Fibroblast of gingiva (primary cell): Measurements from ENCODE around the gene POU3F1.
"Not testable (repeated sequence)": the region's sequence is repeated elsewhere in the genome, so short reads cannot be mapped to it uniquely, and the experiment has no call there.

Source experiments
- DNase-seq: peaks from one replicate; pipeline ENCODE4 v3.0.0-alpha.2; 2011; ENCODE audit warnings: low read depth

POU3F1 gene

DNA sequence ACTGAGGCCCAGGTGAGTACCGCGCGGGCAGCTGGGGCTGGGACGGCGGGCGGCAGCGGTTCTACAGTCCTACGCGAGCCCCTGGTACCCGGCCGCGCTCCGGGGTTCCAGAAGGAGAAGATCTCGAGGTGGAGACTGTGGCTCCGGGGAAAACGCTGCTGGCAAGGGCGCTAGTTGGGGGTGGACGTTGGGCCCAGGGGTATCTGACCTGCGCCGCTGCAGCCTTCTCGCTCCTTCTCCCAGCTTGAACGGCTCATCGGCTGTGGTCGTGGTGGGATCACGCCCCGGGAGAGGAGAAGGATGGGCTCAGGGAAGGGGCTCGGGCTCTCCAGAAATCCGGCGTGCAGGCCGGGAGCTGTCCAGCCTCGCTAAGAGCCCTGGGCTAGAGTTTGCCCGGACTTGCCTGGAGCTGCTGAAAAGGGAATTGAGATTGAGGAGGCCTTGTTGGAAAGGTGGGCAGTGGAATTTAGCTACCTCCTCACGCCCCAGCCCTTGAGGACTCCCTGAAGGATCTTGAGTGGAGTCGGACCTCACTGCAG is 1.1 kb upstream of the POU3F1 start:
- DNase-seq: no peak

DNA sequence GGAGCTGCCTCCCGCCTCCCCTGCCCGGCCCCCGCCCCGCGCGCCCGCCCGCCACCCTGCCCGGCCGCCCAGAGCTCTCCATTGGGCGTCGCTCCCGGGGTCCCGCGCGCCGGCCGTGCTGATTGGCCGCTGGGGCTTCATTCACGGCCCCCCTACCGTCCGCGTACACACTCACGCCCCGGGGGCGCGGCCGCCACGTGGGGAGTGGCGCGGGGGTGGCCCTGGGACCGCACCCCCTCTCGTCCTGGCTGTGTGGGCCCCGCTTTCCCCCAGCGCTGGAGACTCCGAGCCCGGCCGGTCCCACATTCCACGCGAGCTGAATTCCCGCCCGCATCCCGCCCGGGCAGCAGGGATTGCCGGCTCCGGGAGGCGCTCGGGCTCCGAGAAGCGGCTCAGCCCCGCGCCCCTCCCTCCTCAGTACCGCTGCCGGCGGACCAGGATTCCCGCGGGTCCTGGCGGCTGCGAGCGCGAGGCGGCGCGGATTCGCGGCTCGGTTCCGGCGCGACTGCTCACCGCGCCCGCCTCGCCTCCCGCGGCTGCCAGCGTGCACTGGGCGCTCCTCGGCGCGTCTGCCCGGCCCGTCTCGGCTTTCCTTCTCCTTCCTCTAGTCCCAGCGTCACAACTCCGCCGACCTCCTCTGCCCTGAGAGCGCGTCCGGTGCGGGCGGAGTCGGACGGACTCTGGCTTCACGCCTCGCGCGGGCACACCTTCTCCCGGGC is 450 bp upstream of the POU3F1 start:
- peak; percentile 73 for DNase-seq

DNA sequence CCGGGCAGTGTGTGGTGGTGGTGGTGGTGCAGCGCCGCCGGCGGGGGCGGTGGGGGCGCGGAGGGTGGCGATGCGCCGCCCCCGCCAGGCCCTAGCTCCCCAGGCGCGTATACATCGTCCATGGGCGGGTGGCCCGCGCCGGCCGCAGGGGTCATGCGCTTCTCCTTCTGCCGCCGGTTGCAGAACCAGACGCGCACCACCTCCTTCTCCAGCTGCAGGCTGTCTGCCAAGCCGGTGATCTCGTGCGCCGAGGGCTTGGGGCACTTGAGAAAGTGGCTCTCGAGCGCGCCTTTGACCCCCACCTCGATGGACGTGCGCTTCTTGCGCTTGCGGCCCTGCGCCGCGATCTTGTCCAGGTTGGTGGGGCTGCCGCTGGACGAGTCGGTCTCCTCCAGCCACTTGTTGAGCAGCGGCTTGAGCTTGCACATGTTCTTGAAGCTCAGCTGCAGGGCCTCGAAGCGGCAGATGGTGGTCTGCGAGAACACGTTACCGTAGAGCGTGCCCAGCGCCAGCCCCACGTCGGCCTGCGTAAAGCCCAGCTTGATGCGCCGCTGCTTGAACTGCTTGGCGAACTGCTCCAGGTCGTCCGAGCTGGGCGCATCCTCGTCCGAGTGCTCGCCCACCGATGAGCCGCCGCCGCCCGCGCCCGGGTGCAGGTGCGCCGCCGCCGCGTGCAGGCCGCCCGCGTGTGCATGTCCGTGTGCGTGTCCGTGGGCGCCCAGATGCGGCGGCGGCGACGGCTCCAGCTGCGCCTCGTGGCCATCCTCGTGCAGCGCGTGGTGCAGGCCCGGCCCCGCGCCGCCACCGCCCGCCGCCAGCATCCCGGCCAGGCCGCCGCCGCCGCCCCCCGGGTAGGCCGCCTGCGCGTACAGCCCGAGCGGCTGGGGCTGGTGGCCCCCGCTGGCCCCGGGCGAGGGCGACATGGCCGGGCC is 926 bp downstream of the POU3F1 start:
- DNase-seq: no peak

DNA sequence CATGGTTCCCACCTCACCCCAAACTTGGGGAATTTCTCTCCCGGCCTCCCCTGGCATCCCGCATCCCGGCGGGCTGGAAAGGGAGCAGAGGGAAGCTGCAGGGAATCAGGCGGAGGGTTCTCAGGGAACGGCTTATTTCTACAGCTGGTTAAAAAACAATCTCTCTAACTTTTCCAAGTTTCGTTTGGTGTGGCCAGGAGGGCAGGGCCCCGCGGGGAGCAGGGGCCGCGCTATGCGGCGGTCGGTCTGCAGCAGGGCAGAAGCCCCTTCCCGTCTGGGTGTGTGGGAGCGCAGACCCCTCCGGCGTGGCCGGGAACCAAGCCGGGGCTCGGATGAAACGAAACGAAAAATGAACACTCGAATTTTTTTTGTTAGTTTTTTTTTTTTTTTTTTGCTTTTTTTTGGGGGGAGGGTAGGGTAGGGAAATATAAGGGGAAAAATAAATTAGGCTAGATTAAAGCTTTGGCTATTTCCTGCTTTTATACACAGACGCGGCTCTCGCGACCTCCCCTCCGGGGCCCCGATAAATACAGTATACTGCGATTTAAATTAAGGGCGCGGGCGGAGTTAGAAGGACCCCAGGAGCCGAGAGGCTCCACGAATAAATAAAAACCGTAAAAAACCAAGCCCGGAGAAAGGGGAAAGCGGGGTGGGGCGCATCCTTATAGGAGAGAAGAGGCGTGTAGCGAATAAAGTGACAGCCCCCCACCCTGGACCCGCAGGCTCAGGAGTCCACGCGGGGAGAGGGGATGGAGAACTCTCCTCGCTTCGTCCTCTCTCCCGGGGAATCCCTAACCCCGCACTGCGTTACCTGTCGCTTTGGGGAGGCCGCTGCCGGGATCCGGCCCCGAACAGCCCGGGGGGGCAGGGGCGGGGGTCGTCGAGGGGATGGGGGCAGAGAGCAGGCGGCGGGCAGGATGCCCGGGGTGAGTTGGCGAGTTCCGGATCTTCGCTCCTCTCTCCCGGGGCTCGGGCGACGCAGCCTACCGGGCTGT is 2.1 kb downstream of the POU3F1 start:
- no peak for DNase-seq

DNA sequence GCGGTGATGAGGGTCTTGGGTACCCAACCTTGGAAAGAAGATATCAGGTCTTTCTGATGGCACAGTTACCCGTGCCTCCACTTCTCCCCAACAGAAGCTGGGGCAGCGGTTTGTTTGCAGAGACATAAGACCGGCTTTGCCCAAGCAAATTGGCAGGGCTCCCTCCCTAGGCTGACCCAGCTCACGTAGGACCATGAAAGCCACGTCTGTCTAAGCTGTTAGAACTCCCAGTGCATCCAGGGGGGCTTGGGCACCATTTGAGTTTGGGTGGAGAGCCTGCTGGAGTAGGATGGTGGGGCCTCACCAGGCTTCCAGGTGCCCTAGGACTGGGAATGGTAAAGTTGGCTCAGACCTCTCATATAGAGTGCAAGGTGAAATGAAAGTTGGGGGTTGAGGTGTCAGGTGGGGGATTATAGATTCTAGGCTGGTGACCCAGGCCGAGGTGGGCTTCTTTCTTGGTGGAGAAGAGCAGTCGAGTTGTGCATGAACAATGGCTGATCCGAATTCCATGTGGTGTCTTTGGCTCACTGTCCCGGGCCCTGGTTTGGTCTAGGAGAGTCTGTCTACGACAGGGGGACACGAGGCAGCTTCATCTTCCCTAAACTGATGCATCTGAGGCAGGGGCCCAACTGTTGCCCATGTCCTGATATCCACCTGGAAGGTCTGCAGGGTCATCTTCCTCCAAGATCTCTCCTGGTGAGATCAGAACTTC is 3.4 kb downstream of the POU3F1 start:
- DNase-seq: no peak

DNA sequence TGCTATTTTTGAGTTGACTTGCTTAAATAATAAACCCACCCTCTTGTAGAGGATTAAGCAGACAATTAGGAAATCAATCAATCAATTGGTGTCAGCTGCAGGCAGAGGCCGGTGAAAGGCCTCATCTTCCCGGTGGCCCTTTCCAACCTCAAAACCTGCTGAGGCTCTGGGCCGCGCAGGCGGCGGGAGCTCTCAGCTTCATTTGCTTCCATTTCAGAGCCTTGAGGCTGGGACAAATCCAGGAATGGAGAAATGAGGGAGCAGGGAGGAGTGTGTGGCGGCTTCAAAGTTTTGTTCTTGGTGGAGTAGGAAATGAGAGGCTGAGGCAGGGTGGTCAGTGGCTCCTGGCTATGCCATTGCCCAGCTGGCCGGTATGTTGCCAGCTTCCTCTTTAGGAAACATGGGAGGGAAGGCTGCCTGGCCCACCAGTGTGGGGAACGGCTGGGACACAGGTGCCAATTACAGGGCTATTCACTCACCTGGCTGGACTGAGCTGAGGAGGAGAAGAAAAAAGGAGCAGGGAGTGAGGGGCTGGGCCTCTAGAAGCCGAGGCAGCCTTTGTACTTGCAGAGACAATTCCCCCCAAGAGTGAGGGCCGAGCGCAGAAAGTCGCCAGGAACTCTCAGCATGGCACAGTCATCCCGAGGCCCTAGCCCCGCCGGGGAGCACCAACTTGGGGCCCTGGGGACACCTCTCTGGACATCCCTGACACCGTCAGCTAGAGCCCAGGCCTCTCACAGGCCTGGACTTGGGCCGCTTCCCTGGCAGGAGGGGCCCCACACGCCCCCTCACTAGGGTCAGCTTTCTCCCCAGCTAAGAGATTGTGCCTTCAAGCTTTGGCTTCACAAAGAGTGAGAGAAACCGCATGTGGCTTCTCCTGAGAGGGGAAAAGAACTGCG is 4.4 kb downstream of the POU3F1 start:
- DNase-seq: no peak

DNA sequence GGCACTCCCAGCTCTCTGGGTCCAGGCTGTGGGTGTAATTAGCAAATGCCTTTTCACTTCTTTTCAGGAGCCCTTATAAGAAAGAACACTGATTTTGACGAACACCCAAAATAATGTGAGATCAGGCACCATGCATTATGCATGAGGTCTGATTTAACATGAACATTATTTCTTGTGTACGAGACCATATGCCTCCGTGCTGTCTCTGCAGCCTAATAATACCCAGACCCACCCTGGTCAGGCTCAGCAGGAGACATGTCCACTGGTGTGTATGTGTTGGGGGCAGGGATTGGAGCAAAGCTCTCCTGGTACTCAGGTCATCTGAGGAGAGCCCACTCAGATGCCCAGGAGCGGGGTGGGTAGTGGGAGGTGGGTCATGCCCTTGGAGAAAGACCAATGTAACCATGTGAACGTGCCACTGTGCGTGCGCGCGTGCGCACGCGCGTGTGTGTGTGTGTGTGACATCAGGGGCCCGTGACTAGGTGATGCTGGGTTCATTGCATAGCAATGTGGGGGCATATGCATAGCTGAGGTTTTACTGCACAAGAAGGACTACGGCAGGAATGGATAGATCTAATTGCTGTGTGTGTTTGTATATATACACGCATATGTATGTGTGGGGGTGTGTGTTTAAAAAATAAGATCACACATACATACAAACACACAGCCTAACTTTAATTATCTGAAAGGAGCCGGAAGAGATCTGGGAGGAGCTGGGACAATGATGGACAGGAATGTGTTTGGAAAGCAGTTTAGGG is 7.1 kb downstream of the POU3F1 start:
- DNase-seq: no peak

DNA sequence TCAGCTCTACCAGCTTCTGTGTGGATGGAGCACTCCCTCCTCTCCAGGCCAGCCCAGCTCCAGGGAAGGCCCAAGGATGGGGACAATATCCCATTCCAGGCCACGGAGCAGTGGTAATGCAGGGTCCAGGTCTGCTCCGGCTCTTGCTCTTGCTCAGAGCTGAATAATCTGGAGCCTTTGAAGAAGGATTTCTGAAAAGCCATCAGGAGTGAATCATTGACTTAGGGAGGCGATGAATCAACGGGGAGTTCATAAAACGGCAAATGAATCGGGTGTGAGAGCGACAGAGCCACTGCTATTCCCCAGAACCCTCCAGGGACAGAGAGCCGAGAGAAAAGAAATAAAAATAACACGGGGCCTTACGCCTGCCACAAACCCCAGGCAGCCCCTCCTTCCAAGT is 7.7 kb downstream of the POU3F1 start:
- DNase-seq: no peak

DNA sequence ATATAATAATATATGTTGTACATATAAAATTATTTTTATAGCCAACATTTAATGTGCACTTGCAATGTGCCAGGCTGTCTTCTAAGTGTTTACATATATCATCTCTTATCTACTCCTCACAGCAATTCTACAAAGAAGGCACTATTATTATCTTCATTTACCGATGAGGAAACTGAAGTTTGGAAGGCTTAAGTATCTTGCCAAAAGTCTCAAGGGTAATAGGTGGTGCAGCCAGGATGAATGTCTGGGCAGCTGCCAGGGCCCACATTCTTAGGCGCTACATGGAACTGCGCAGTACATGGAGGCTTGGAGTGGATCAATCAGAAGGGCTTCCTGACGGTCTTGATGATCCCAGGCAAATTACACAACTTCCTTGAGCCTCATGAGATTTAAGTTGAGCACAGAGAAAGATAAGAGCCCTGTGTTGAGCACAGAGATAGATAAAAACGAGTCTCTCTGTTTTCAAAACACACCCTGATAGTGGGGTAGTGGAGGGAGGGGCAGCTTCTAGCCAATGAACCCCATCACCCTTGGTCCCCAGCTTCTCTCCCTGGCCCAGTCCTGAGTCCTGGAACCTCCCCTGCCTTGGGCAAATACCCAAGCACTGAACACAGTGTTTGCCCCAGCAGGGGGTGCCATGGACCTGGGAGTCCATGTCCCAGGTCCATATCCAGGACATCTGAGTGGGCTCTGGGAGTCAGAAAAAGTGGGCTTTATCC is 9.2 kb downstream of the POU3F1 start:
- DNase-seq: no peak

DNA sequence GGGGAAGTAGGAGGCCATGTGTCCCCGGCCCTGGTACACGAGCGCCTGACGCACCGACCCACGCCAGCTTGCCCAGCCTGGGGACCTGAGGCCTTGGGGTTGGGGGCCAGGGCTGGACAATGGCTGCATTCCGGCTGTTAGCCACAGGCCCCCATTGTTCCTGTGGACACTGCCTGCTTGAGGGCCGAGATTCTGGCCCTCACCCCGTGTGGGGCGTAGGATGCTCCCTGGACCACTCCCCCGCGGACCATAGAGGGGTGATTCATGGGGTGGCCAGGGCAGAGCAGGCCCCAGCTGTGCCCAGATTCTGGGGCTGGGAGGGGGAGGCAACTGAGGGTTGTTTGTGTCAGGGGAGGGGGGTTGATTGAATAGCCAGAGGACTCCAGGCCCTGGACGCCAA is 11.7 kb downstream of the POU3F1 start:
- DNase-seq: no peak

DNA sequence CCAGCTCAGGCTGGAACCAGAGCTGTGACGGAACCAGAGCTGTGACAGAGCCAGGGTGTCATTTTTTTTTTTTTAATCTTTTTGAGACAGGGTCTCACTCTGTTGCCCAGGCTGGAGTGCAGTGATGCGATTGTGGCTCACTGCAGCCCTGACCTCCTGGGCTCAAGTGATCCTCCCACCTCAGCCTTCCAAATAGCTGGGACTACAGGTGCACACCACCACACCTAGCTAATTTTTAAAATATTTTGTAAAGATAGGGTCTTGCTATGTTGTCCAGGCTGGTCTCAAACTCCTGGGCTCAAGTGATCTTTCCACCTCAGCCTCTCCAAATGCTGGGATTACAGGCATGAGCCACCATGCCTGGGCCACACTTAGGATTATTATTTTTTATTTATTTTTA is 13.6 kb downstream of the POU3F1 start:
- not testable (repeated sequence) for DNase-seq

DNA sequence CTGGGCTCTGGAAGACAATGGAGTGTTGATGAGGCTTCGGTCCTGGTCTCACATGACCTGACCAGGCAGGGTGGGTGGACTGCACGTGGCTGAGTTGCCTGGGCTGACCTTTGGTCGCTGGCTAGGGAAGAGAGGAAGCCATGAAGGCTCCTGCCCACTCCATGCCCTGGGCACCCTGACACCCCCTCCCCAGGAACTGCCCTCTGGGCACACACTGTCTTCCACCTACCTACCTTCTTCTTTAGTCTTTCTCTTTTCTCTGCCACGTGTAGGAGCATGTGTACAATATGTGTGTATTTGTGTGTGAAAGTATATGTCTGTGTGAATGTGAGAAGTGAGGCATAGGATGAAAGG is 15.1 kb downstream of the POU3F1 start:
- DNase-seq: no peak

DNA sequence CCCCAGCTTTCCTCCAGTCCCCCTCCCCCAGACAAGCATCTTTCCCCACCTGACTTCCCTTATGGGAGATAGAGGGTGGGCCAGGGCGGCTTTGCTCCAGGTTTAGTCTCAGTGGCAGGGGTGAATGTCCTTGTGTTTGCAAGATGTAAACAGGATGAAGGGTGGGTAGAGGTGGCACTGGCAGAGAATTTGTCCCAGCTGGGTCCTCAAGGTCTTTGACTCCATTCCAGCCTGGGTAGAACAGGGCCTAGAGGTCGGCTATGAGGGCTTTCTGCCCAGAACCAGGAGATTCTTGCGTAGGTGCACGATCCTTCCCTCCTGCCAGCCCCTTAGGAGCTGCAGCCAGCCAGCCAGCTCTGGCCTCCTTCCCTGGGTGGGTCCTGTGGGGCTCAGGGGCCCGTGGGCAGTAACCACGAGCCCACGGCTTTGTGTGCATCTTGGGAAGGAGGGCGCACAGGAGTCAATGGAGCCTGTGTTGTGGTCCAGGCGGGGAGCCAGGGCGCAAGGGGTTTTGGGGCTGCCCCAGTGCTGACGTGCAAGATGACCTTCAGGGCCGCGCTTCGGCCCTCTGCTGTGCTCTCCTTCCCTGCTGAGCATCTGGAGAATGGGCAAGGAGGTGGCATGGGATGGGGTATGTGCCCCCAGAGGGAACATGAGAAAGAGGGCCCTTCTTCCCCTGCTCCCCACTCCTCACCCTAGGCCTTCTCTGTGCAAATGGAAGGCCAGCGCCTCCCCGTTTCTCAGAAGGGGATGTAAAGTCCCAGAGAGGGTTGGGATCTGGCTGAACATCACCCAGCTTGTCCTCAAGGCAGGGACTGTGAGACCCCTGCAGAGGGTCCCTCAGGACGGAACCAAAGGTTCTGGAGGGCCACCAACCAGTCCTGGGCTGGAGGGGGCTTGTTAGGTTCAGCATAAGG is 15.7 kb downstream of the POU3F1 start:
- DNase-seq: no peak

DNA sequence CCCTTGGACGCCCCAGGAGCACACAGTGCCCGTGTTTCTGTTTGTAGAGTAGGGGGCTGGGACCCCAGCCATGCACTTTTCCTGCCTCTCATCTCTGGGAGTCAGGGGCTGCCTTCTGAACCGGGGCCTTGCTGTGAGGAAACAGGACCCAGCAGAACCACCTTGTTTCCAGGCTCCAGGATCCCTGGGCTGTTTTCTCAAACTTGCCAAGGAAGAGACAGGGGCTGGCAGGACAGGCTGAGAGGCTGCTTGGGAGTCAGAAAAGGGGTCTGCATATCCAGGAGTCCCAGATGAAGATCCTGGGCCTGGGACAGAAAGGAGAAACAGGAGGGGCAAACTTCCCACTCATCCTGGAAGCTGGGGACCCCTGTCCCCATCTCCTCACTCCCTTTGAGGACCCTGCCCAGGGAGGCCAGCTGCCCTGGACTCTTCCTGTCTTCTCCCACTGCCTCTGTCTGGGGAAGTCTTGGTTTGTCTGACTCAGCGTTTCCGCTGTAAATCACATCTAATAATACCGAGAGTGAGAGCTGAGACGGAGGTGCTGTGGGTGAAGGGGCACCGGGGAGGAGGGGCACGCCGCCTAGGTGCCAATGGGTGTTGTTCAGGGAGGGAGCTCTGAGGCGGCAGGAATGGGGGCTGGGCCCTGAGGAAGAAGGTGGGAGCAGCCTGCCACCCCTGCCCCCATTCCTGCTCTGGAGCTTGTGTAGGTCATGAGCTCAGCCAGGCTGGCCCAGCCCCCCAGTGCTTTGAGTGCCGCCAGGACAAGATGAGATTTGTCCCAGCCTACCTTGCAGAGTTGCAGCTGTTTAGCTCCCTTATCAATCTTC is 16.7 kb downstream of the POU3F1 start:
- no peak for DNase-seq

DNA sequence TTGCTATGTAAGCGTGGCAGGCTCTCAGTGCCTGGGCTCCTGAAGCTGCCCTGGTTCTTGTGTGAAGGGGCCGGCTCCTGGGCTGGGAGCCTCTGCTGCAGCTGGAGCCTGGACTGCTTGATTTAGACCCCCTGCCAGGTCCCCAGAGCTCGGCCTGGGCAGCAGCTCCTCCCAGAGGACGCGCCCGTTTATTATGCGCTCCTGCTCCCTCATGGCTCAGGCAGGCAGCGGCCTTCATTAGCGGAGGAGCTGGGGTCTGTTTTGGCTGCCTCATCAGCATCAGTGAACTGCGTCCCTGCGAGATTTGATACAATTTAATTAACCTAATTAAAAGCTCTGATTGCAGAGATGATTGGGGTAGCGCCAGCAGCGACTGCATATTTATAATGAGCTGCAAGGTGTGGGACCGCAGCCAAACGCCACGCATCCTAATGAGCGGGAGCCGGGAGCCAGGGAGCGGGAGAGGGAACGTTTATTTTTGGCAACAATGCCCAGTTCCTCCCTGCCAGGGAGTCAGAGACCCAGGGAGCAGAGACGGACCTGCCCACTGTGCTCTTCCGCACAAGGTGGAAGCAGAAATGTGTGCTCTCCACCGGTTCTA is 17.4 kb downstream of the POU3F1 start:
- peak; percentile 38 for DNase-seq

DNA sequence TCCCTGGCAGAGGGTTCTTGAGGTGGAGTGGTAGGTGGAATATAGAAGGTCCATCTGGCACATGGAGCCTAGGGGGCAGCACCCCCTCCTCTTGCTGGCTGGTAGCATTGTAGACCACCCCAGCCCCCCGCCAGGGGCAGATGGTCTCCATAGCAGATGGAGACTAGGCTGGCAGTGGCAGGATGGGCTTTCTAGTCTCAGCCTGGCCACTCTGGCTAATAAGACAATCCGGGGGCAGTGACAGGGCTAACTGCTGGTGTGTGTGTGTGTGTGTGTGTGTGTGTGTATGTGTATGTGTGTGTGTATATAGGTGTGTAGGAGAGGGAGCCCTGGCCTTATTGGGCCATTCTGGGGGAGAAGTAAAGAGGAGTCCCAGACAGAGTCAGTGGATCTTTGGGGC is 17.9 kb downstream of the POU3F1 start:
- no peak for DNase-seq
